ENCODE results near the gene ATG4B.

- TF ChIP-seq CTCF (IDR thresholded peaks at IDR 0.05): no peak
- no peak for TF ChIP-seq POLR2A (IDR thresholded peaks at IDR 0.05)
Measured at GRCh38 chr2:241629762-241630435, 7.6 kb upstream of the ATG4B start.

Data from thyroid gland (tissue), 4 donors.